Panc1 (cell line): ENCODE measurements around the gene FARSA.

Experiments
- CTCF ChIP-seq: fragments of 450-650 bp; IDR thresholded peaks from 2 replicates; pipeline ENCODE4 v1.5.1; 2017; ENCODE audit warnings: mild to moderate bottlenecking
- SIN3A ChIP-seq: IDR thresholded peaks from 2 replicates; pipeline ENCODE4 v1.6.1; 2012; ENCODE audit warnings: low read depth, mild to moderate bottlenecking, low read length, moderate library complexity, borderline replicate concordance; ENCODE audit not compliant: insufficient read depth

- no peak for TF ChIP-seq SIN3A
- TF ChIP-seq CTCF = no peak
Observed at GRCh38 chr19:12953799-12954611, 20.5 kb upstream of the FARSA start.
